Activated CD4-positive, alpha-beta T cell treated with anti-CD3 and anti-CD28 coated beads, Interleukin-2, amount 10 ng/mL, durations not matched to agents 24 days and 14 days (primary cell): Measurements from ENCODE around the gene LMOD3. TPM values are rescaled to one million over a fixed set of nuclear protein-coding genes. Genes with fewer than 3 reads are reported as not detected.

ENCODE experiments used
- DNase-seq: peaks from one replicate; pipeline ENCODE4 v3.0.0; 2022
- H3K27ac Mint-ChIP-seq: one replicate; pipeline ENCODE4 v1.8.0; 2022; ENCODE audit warnings: mild to moderate bottlenecking, mixed read lengths
- H3K27me3 Mint-ChIP-seq: one replicate; pipeline ENCODE4 v1.8.0; 2022; ENCODE audit warnings: mixed read lengths
- H3K36me3 Mint-ChIP-seq: one replicate; pipeline ENCODE4 v1.8.0; 2022; ENCODE audit warnings: low read depth, mild to moderate bottlenecking, mixed read lengths
- H3K4me1 Mint-ChIP-seq: one replicate; pipeline ENCODE4 v1.8.0; 2021; ENCODE audit warnings: mixed read lengths
- H3K4me3 Mint-ChIP-seq: one replicate; pipeline ENCODE4 v1.8.0; 2022; ENCODE audit warnings: mild to moderate bottlenecking, moderate library complexity, mixed read lengths
- H3K9me3 Mint-ChIP-seq: one replicate; pipeline ENCODE4 v1.8.0; 2021; ENCODE audit warnings: mixed read lengths
- intact Hi-C: fragments of 100-400 bp; cut with micrococcal nuclease; formaldehyde crosslinking; loops from one replicate; pipeline ENCODE4 v1.15.1; 2023
- total RNA-seq: library from RNA; stranded (reverse); gene quantifications from 2 replicates; pipeline ENCODE4 v1.2.3, GENCODE V29; 2022

LMOD3 gene
- total RNA-seq, 1 donor from 2014 or later: not detected

GRCh38 chr3:69095636-69096035, 26.8 kb downstream of the LMOD3 start:
- Mint-ChIP-seq H3K27ac (peak overlapping the region; percentile 95), H3K27me3 (no peaks in the 10 kb centered on the region), H3K36me3 (peaks cover 65% of the 10 kb centered on the region), H3K4me1 (peaks cover 62% of the 10 kb centered on the region), H3K4me3 (peak overlapping the region; percentile 85), H3K9me3 (no peaks in the 10 kb centered on the region)
- peak; percentile 76 for DNase-seq
- intact Hi-C loops: loop anchor here (2.0 kb wide), 2 partner anchors 15 to 43 kb away; partner anchors contain the start of genes TMF1 and UBA3

GRCh38 chr3:69094467-69095205, 27.8 kb downstream of the LMOD3 start:
- peak overlapping the region; percentile 97 for H3K27ac Mint-ChIP-seq
- peaks cover 67% of the 10 kb centered on the region for H3K36me3 Mint-ChIP-seq

GRCh38 chr3:69092030-69092516, 30.3 kb downstream of the LMOD3 start:
- peaks cover 70% of the 10 kb centered on the region for H3K36me3 Mint-ChIP-seq

More at GRCh38 chr3:69094467-69095205, 27.8 kb downstream of the LMOD3 start:
- no peaks in the 10 kb centered on the region for H3K27me3 Mint-ChIP-seq
- peaks cover 69% of the 10 kb centered on the region for H3K4me1 Mint-ChIP-seq
- peak overlapping the region; percentile 89 for H3K4me3 Mint-ChIP-seq
- intact Hi-C loops: loop anchor here (1.0 to 2.0 kb wide), 3 partner anchors 14 to 106 kb away; partner anchors contain the start of genes TMF1 and UBA3
- DNase-seq: peak; percentile 68
- H3K9me3 Mint-ChIP-seq: no peaks in the 10 kb centered on the region

DNA sequence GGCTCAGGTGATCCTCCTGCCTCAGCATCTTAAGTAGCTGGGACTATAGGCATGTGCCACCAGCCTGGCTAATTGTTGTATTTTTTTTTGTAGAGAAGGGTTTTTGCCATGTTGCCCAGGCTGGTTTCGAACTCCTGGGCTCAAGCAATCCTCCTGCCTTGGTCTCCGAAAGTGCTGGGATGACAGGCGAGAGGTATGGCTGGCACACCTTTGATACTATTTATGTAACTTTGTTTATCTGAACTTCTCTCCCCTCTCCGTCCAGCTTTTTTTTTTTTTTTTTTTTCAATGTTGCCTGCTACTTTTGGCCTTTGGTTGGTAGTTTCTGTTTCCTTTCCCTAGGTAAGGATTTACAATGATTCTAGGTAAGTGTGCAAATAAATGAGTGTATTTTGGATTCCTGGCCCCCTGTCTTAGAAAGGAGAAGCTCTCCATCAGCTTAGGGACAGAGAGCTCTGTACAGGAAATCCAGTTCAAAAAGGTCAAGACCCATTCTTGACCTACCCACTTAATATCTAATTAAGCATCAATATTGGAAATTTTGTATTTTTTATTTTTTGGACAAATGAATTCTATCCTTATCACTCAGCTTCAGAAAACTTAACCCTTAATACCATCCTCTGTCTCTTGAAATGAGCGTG, 30.9 kb downstream of the LMOD3 start:
- H3K36me3 Mint-ChIP-seq: peaks cover 70% of the 10 kb centered on the region
- peak overlapping the region; percentile 89 for H3K4me3 Mint-ChIP-seq
- DNase-seq: no peak
- H3K27ac Mint-ChIP-seq: peak overlapping the region; percentile 97
- no peaks in the 10 kb centered on the region for H3K27me3 Mint-ChIP-seq
- intact Hi-C loops: loop anchor here (1.0 to 2.0 kb wide), 2 partner anchors 7 to 345 kb away; partner anchors contain the start of gene ARL6IP5
- H3K4me1 Mint-ChIP-seq: peaks cover 73% of the 10 kb centered on the region
- no peaks in the 10 kb centered on the region for H3K9me3 Mint-ChIP-seq

More at GRCh38 chr3:69092030-69092516, 30.3 kb downstream of the LMOD3 start:
- DNase-seq: peak; percentile 81
- Mint-ChIP-seq H3K27me3 (no peaks in the 10 kb centered on the region), H3K4me1 (peaks cover 76% of the 10 kb centered on the region), H3K27ac (peak overlapping the region; percentile 97), H3K4me3 (peak overlapping the region; percentile 89), H3K9me3 (no peaks in the 10 kb centered on the region)
- intact Hi-C loops: loop anchor here (1.0 to 2.0 kb wide), 2 partner anchors 8 to 345 kb away; partner anchors contain the start of gene ARL6IP5

DNA sequence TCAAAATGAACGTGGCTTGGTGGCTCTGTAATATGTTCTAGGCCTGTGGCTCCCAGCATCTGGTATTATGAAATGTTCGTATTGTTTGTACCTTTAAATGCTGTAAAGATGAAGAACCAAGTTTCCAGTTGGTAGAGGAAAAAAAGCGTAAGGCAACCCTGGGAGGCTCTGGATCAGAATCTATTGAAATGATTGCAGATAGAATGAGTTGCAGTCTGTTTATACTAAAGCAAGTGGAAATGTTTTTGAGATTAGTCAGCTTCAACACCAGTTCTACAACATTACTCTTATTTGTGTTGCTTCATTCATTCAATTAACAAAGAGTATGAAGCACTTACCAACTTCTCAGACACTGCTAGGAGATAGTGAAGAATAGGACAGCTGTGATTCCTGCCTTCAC, 32.4 kb downstream of the LMOD3 start:
- no peaks in the 10 kb centered on the region for H3K9me3 Mint-ChIP-seq
- peaks cover 69% of the 10 kb centered on the region for H3K36me3 Mint-ChIP-seq
- peaks cover 64% of the 10 kb centered on the region for H3K4me1 Mint-ChIP-seq
- peak overlapping the region; percentile 72 for H3K4me3 Mint-ChIP-seq
- peak overlapping the region; percentile 89 for H3K27ac Mint-ChIP-seq
- no peaks in the 10 kb centered on the region for H3K27me3 Mint-ChIP-seq
- DNase-seq: no peak
- intact Hi-C loops: no loop called here

DNA sequence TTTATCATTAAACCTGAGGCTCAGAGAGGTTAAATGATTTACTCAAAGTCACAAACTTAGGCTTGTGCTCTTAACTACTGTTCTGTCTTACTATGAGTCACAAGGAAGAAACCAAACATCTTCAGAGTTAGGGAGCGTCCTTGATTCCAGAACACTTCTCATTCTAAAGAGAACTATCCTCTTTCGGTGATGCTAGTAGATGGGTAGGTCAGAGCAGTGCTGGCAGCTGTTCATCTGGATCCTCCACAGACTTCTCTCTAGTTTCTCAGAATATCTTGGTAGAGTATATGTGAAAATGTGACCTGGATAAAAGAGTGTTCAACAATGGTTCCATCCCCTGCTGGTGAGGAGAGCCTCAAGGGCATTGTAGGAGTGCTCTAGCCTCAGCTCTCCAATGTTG, 34.3 kb downstream of the LMOD3 start:
- Mint-ChIP-seq H3K36me3 (peaks cover 53% of the 10 kb centered on the region), H3K4me3 (peak overlapping the region; percentile 96), H3K27me3 (no peaks in the 10 kb centered on the region), H3K27ac (peak overlapping the region; percentile 82), H3K9me3 (no peaks in the 10 kb centered on the region), H3K4me1 (peaks cover 58% of the 10 kb centered on the region)
- intact Hi-C loops: no loop called here
- peak; percentile 70 for DNase-seq

DNA sequence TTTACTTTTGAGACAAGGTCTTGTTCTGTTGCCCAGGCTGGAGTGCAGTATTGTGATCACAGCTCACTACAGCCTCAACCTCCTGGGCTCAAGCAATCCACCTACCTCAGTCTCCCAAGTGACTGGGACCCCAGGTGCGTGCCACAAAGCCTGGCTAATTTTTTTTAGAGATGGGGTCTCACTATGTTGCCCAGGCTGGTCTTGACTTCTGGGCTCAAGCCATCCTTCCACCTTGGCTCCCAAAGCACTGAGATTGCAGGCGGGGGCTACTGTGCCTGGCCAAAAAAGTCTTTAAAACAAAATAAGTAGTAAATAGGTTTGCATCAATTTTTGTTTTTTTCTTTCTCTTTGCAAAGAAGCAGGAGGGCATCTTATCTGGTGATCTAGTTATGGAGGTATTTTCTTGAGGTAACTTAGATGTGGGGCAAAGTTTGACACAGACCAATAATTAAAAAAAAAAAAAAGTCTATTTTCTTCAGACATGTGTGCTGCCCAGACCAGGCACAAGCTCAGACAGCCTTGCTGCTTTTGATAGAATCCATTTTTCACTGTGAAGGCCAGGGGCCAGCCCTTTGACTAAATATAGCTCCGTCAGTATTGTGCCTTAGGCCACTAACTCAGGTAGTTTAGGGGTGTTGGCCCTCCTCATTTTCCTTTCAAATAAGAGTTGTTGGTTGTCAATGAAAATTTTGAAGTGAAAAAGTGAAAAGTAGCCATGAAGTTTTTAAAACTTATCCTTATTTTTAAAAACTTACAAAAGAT, 35.2 kb downstream of the LMOD3 start:
- intact Hi-C loops: no loop called here
- peak overlapping the region; percentile 96 for H3K4me3 Mint-ChIP-seq
- H3K4me1 Mint-ChIP-seq: peaks cover 56% of the 10 kb centered on the region
- H3K27ac Mint-ChIP-seq: peak overlapping the region; percentile 78
- H3K9me3 Mint-ChIP-seq: no peaks in the 10 kb centered on the region
- DNase-seq: no peak
- H3K27me3 Mint-ChIP-seq: no peaks in the 10 kb centered on the region
- H3K36me3 Mint-ChIP-seq: peaks cover 49% of the 10 kb centered on the region

DNA sequence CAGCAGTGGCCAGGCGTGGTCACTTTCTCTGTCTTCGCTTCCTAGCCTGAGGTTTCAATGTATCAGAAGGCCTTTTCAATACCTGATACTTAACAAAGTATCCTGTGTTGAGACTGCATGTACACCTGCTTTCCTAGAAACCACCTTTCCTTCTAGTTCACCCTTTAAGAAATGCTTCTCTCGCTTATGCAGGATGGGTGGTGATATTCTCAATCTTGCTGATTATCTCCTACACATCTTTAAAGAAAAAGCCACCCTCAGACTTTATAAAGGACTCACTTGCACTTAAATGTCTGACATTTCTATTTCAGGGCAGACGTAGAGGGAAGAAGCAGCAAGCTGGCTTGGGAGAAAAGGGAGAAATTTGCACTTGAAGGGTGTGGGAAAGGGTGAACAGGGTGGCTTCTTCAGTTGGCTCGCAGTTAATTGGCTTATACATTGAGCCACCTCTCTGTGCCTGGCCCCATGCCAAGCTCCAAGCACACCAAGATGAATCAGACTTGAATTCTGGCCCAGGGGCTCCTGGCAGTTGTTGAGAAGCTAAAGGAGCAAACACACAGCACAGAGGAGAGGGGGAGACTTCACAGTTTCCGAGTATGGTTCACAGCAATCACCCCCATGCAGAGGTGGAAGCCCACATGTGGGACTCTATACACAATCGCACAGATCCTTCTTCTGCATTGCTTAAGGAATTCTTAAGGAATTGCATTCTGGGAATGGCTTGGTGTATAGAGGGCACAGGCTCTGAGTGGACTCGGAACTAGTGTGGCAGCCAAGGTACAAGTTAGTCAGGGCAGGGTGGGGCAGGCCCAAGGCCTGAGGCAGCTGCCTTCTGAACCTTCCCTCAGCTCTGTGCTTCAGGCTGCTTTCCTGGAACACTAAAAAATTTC, 36.3 kb downstream of the LMOD3 start:
- no peaks in the 10 kb centered on the region for H3K9me3 Mint-ChIP-seq
- intact Hi-C loops: loop anchor here (2.0 kb wide), 2 partner anchors 73 to 241 kb away; partner anchors contain the start of gene EOGT
- no peaks in the 10 kb centered on the region for H3K27me3 Mint-ChIP-seq
- peak overlapping the region; percentile 96 for H3K4me3 Mint-ChIP-seq
- H3K4me1 Mint-ChIP-seq: peaks cover 57% of the 10 kb centered on the region
- peak overlapping the region; percentile 95 for H3K27ac Mint-ChIP-seq
- peaks cover 40% of the 10 kb centered on the region for H3K36me3 Mint-ChIP-seq
- DNase-seq: peak; percentile 81

GRCh38 chr3:69085168-69085832, 37.1 kb downstream of the LMOD3 start:
- H3K4me3 Mint-ChIP-seq: peak overlapping the region; percentile 96
- peaks cover 33% of the 10 kb centered on the region for H3K36me3 Mint-ChIP-seq
- no peaks in the 10 kb centered on the region for H3K27me3 Mint-ChIP-seq
- H3K9me3 Mint-ChIP-seq: no peaks in the 10 kb centered on the region
- DNase-seq: peak; percentile 76
- peak overlapping the region; percentile 95 for H3K27ac Mint-ChIP-seq
- peaks cover 52% of the 10 kb centered on the region for H3K4me1 Mint-ChIP-seq
- intact Hi-C loops: loop anchor here (2.0 kb wide), 2 partner anchors 72 to 242 kb away; partner anchors contain the start of gene EOGT

DNA sequence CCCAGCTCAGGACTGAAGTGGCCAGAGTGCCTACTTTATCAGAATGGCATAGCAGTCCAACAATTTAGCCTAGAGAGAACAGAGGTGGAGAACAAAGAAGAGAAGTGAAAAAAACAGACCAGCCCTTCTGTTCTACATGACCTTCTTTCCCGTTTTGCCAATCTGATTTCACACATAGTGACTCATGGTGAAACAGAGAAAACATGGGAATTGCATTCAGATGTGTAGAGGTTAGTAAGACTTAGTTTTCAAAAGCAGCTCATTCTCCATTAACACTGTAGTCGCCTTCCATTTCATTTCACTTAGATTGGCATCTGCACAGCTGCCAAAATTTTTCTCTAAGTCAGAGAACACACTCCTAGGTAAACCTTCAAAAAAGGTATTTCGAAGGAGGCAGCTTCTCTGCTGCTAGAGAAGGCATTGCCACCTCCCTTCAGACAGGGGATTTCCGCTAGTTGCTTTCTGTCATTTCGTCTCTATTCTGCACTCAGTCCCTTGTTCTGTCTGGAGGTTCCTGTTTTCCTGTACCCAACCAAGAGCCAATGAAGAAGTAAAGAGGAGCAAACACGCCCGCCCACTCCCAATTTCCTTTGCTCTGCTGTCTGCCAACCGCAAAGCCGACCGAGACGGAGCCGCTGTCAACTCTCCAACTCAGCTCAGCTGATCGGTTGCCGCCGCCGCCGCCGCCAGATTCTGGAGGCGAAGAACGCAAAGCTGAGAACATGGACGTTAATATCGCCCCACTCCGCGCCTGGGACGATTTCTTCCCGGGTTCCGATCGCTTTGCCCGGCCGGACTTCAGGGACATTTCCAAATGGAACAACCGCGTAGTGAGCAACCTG, 37.8 kb downstream of the LMOD3 start, which contains the start of gene ARL6IP5:
ARL6IP5 (plus strand) TSS at position 612 of the 842 bp plus-strand sequence; CDS start at position 723, 111 bp downstream.
- H3K27ac Mint-ChIP-seq: peak within 1 kb of the TSS; percentile 95
- H3K4me3 Mint-ChIP-seq: peak within 1 kb of the TSS; percentile 96
- H3K36me3 Mint-ChIP-seq: peaks cover 26% of the 10 kb centered on the region
- H3K4me1 Mint-ChIP-seq: peaks cover 45% of the 10 kb centered on the region
- no peaks in the 10 kb centered on the region for H3K9me3 Mint-ChIP-seq
- peak; percentile 97 for DNase-seq
- intact Hi-C loops: loop anchor here (1.0 to 5.0 kb wide), 8 partner anchors 8 to 1978 kb away; partner anchors contain the start of genes EOGT and TMF1
- H3K27me3 Mint-ChIP-seq: no peaks in the 10 kb centered on the region

GRCh38 chr3:69082805-69083204, 39.6 kb downstream of the LMOD3 start:
- no peaks in the 10 kb centered on the region for H3K9me3 Mint-ChIP-seq
- intact Hi-C loops: loop anchor here (2.0 to 5.0 kb wide), 4 partner anchors 199 to 1979 kb away; no protein-coding TSS in a partner anchor
- no peaks in the 10 kb centered on the region for H3K27me3 Mint-ChIP-seq
- DNase-seq: peak; percentile 90
- H3K4me1 Mint-ChIP-seq: peaks cover 44% of the 10 kb centered on the region
- peaks cover 22% of the 10 kb centered on the region for H3K36me3 Mint-ChIP-seq
- H3K4me3 Mint-ChIP-seq: peak overlapping the region; percentile 70
- peak overlapping the region; percentile 95 for H3K27ac Mint-ChIP-seq
